ENCODE results near the gene THOC1.

The THOC1 gene

DNA sequence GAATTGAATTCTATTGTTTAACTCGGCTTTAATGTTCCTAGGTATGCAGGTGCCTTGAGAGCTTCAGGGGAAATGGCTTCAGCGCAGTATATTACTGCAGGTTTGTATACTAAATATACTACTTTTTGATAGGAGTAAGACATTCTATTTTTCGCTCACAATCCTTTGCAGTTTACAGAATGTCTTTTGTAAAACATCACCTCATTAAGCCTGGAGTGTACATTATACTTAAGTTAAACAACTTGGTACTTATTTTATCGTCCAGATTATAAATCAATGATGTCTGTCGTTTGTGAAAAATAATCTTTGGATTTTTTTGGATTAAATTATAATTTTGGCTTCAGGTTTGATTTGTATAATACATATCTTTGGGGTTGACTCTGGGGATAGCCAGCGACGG, 75.0 kb downstream of the THOC1 start:
- TF ChIP-seq, protein P1, sequence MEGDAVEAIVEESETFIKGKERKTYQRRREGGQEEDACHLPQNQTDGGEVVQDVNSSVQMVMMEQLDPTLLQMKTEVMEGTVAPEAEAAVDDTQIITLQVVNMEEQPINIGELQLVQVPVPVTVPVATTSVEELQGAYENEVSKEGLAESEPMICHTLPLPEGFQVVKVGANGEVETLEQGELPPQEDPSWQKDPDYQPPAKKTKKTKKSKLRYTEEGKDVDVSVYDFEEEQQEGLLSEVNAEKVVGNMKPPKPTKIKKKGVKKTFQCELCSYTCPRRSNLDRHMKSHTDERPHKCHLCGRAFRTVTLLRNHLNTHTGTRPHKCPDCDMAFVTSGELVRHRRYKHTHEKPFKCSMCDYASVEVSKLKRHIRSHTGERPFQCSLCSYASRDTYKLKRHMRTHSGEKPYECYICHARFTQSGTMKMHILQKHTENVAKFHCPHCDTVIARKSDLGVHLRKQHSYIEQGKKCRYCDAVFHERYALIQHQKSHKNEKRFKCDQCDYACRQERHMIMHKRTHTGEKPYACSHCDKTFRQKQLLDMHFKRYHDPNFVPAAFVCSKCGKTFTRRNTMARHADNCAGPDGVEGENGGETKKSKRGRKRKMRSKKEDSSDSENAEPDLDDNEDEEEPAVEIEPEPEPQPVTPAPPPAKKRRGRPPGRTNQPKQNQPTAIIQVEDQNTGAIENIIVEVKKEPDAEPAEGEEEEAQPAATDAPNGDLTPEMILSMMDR (IDR thresholded peaks at IDR 0.05; ENCODE audit: low read depth, low read length): no peak
- Histone ChIP-seq H3K27me3 (ENCODE audit: insufficient read depth, low read depth, severe bottlenecking) (no peaks in the 10 kb centered on the region), H3K27ac (no peak overlapping the region), H3K9me3 (ENCODE audit: severe bottlenecking) (no peaks in the 10 kb centered on the region), H3K4me3 (ENCODE audit: low read depth, low read length) (no peak overlapping the region), H3K36me3 (peaks cover 3% of the 10 kb centered on the region)
- DNase-seq: no peak

DNA sequence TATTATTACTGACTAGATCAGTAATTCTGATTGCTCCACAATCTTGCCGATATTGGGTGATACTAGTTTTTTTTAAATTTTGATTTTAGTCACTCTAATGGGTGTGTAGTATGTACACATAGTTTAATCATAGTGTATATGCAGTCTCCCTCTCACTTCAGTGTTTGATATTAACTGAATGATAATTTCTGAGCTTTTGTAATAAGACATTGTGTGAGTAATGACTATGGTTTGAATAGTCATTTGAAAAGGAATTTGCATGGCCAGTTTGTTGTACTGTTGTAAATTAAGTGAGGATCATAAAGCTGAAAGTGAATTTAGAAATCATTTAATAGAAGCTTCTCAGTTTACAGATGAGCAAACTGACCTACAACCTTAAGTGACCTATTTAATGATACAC, 76.1 kb downstream of the THOC1 start:
- TF ChIP-seq, protein P1 (IDR thresholded peaks at IDR 0.05; ENCODE audit: low read depth, low read length): no peak
- H3K27ac ChIP-seq: no peak overlapping the region
- H3K4me3 ChIP-seq (ENCODE audit: low read depth, low read length): no peak overlapping the region
- H3K36me3 ChIP-seq: no peaks in the 10 kb centered on the region; the same call in none of the 2 replicates
- H3K27me3 ChIP-seq (ENCODE audit: insufficient read depth, low read depth, severe bottlenecking): no peaks in the 10 kb centered on the region
- H3K9me3 ChIP-seq (ENCODE audit: severe bottlenecking): no peaks in the 10 kb centered on the region
- no peak for DNase-seq

DNA sequence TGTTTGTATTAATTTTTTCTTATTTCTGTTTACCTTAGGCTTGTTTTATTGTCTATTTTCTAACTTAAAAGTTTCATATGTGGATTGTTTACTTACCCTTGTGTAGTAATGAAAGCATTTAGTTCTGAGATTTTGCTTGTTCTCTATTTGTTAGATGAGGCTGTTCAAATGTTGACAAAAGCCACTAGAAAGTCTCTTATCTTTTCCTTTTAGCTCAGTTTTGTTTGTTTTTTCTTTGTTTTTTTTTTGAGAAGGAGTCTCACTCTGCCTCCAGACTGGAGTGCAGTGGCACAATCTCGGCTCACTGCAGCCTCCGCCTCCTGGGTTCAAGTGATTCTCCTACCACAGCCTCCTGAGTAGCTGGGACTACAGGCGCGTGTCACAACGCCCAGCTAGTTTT, 78.6 kb downstream of the THOC1 start:
- TF ChIP-seq, protein P1 (IDR thresholded peaks at IDR 0.05; ENCODE audit: low read depth, low read length): no peak
- Histone ChIP-seq H3K27me3 (ENCODE audit: insufficient read depth, low read depth, severe bottlenecking) (no peaks in the 10 kb centered on the region), H3K27ac (no peak overlapping the region), H3K4me3 (ENCODE audit: low read depth, low read length) (no peak overlapping the region), H3K9me3 (ENCODE audit: severe bottlenecking) (no peaks in the 10 kb centered on the region), H3K36me3 (peaks cover 15% of the 10 kb centered on the region)
- DNase-seq: no peak

DNA sequence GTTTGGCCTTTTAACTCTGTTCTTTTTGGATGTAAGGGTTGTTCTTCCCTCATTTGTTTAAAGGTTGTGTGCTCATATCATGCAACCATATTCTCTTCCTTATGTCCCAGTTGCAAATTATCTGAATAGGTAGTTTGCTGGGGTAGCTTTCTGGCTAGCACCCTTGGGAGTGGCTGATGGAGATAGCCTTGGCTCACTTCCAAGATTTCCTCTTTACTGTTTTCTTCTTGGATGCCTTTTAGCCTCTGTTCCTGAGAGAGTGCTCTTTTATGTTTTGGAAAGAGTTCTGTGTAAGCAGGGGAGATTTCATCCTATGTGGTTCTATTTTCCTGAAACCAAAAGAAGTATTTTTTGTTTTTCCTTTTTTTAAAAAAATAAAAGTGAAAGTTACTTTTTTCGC, 84.1 kb downstream of the THOC1 start:
- Histone ChIP-seq H3K36me3 (peaks cover 42% of the 10 kb centered on the region), H3K4me3 (ENCODE audit: low read depth, low read length) (no peak overlapping the region), H3K27ac (no peak overlapping the region), H3K27me3 (ENCODE audit: insufficient read depth, low read depth, severe bottlenecking) (no peaks in the 10 kb centered on the region), H3K9me3 (ENCODE audit: severe bottlenecking) (no peaks in the 10 kb centered on the region)
- TF ChIP-seq, protein P1 (IDR thresholded peaks at IDR 0.05; ENCODE audit: low read depth, low read length): no peak
- DNase-seq: no peak

DNA sequence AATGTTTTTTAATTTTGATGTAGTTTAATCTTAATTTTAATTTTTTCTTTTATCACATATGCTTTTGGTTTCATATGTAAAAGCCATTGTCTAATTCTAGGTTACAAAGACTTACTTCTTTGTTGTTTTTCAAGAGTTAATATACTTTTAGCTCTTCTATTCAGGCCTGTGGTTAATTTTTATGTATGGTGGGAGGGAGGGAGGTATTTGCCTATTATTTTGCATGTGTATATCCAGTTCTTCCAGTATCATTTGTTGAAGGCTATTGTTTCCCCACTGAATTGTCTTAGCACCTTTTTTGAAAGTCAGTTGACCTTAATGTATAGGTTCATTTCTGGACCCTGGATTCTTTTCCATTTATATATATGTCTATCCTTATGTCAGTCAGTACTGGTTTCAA, 86.1 kb downstream of the THOC1 start:
- no peaks in the 10 kb centered on the region for H3K9me3 ChIP-seq (ENCODE audit: severe bottlenecking)
- no peaks in the 10 kb centered on the region for H3K27me3 ChIP-seq (ENCODE audit: insufficient read depth, low read depth, severe bottlenecking)
- no peak overlapping the region for H3K27ac ChIP-seq
- peaks cover 42% of the 10 kb centered on the region for H3K36me3 ChIP-seq
- no peak for DNase-seq
- H3K4me3 ChIP-seq (ENCODE audit: low read depth, low read length): no peak overlapping the region
- TF ChIP-seq, protein P1 (IDR thresholded peaks at IDR 0.05; ENCODE audit: low read depth, low read length): no peak

DNA sequence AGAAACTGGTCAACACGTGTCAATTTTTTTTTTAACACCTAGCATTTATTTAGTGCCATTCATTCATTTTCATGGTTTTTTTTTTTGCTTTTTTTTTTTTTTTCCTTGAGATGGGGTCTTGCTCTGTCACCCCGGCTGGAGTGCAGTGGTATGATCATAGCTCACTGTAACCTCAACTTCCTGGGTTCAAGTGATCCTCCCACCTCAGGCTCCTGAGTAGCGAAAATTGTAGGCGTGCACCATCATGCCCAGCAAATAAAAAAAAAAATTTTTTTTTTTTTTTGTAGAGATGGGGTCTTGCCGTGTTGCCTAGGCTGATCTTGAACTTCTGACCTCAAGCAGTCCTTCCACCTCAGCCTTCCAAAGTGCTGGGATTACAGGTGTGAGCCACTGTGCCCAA, 88.3 kb downstream of the THOC1 start:
- TF ChIP-seq, protein P1 (IDR thresholded peaks at IDR 0.05; ENCODE audit: low read depth, low read length): no peak
- Histone ChIP-seq H3K4me3 (ENCODE audit: low read depth, low read length) (no peak overlapping the region), H3K27me3 (ENCODE audit: insufficient read depth, low read depth, severe bottlenecking) (no peaks in the 10 kb centered on the region), H3K9me3 (ENCODE audit: severe bottlenecking) (no peaks in the 10 kb centered on the region), H3K27ac (no peak overlapping the region), H3K36me3 (peaks cover 28% of the 10 kb centered on the region)
- no peak for DNase-seq

Data from WERI-Rb-1 (cell line).